Activated T-cell treated with anti-CD3 and anti-CD28 coated beads for 48 hours (primary cell): Measurements from ENCODE around the gene SERINC2.
A peak's percentile ranks its signal among the peaks of the same experiment; 100 is the strongest.
"Not testable (repeated sequence)": the region's sequence is repeated elsewhere in the genome, so short reads cannot be mapped to it uniquely, and the experiment has no call there.

Experiments
- DNase-seq: peaks from one replicate; pipeline ENCODE4 v3.0.0-alpha.2; 2020; ENCODE audit warnings: low read depth

The SERINC2 gene

DNA sequence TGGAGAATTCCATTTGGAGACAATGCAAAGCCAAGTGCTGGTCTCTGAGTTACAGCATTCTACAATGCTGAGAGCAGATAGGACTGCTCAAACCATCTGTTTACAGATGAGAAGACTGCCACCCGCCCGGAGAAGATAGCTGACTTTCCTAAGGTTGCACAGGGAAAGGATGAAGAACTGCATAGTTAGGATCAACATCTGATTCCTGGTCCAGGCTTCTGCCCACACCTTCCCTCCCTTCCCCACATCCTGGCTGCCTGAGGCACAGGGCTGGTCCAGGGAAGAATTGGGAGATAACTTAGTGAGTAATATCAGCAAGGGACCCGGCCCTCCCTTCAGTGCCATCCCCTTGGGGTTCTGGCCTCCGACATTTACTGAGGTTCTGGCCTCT, 2.0 kb downstream of the SERINC2 start:
- no peak for DNase-seq

DNA sequence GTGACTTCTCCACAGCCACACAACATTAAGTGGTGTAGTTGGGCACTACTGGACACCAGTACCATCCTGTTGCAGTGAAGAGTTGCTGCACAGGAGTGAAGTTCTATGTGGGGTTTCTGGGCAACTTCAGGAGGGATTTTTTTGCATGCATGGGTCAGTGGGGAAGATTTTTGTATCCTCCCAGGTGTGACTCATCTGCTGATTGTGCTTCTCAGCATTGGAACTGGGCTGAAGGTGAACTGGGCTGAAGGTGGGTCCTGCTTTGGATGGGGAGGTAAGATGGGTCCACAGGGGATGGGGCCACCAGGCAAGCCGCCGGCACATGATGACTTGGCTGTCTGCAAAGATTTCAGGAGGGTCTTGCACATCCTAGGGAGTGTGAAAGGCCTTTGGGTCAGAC, 2.6 kb downstream of the SERINC2 start:
- DNase-seq: no peak

DNA sequence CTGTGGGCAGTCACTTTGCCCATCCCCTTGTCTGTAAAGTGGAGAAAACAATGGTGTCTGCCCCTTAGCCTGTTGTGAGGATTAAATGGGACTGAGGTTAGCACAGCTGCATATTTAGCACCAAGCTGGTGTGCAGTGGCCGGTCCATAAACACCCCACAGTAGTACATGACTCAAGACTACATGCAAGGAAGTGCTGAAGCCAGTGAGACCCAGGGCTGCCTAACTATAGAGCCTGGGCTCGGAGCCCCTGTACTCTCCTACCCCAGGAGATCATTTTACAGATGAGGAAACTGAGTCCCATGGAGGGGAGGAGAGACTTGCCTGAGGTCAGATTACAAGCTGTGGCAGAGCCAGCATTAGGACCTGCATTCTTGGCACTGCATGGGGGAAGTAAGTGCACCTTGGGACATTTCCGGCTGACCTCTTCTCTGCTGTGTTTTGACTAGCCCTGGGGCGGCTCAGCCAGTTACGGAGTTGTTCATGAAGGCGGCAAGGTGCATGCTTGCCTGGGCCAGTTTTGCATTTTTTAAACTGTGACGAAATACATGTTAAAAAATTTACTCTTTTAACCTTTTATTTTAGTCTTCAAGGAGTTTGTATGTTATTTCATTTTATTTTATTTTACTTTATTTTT, 3.2 kb downstream of the SERINC2 start:
- DNase-seq: no peak

DNA sequence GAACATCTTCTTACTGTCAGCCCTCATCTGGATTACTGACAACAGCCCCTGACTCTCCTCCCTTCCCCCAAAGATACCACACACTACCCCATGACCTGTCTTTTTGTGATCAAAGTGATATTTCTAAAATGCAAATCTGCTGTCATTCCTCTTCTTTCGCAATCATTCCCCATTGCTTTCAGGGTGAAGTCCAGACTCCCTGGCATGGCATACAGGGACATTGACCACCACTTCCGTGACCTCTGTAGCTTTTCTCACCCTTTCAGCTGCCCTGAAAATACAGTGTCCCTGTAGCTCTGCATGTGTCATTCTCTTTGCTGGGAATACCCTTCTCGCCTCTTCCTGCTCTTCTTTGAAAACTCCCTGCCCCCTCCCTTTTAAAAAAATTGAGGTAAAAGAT, 4.1 kb downstream of the SERINC2 start:
- no peak for DNase-seq

DNA sequence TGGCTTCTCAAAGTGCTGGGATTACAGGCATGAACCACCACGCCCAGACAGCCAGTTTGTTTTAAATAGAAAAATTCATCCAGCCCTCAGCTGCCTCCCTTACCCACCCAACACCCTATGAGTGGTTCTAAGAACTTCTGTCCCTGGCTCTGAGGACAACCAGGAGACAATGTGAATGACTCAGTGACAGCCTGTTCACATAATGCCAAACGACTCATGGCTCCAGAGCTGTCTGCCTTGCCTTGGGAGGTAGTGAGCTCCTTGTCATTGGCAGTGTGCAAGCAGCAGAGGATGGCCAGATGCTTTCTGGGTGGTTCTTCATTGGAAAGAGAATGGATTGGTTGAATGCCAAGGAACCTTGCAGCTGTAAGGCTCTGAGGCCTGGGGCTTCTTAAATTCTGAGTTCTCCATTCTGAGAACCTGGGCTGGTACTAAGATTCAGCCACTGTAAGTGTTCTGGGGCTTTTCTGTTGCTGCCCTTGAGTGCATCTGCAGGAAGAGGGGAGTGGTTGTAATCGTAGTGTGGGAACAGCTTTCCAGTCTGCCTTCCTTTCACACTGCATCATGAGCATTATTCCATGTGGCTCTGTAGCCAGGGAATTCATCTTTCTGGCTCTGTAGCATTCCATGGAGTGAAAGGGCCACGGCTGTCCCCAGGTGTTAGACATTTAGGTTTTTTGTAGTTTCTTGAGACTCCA, 5.8 kb downstream of the SERINC2 start:
- DNase-seq: no peak

DNA sequence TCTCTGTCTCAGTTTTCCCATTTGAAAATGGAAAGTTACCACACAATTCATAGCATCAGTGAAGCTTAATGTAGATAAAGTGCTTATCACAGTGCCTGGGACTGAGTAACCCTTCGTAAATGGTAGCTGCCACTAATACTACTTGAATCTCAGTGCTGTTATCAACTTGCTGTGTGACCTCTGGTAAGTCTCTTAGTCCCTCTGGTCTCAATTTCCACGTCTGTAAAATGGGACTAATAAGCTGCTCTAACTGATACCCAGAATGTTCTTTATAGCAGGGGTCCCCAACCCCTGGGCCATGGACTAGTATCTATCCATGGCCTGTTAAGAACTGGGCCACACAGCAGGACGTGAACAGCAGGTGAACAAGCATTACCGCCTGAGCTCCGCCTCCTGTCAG, 7.7 kb downstream of the SERINC2 start:
- no peak for DNase-seq

DNA sequence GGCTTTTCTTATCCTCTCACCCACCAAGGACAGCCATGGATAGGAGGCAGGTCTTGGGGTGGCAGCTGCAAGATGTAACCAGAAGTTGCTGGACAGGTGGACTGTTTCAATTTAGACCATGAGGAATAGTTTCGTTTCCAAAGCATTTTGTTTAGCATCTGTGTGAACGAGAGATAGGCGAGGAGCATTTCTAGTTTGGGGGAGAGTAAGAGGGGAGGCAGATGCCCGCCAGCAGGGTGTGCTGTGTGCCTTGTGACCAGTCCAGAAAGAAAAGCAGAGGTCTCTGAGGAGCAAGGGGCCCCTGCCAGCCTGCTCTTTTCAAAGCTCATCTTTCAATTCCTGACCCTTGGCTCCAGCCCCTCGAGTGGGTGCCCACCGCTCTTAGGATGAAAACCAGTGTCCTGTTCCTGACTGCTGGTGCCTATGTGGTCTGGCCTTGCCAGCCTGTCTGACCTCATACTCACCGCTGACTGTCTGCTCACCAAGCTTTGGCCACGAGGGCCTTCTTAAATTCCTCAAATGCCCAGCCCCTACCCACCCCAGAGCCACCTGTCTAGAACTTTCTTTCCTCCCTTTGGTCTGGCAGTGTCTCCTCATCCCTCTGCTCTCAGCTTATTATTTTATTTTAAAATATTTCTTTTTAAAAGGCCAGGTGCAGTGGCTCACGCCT, 8.5 kb downstream of the SERINC2 start:
- DNase-seq: no peak

DNA sequence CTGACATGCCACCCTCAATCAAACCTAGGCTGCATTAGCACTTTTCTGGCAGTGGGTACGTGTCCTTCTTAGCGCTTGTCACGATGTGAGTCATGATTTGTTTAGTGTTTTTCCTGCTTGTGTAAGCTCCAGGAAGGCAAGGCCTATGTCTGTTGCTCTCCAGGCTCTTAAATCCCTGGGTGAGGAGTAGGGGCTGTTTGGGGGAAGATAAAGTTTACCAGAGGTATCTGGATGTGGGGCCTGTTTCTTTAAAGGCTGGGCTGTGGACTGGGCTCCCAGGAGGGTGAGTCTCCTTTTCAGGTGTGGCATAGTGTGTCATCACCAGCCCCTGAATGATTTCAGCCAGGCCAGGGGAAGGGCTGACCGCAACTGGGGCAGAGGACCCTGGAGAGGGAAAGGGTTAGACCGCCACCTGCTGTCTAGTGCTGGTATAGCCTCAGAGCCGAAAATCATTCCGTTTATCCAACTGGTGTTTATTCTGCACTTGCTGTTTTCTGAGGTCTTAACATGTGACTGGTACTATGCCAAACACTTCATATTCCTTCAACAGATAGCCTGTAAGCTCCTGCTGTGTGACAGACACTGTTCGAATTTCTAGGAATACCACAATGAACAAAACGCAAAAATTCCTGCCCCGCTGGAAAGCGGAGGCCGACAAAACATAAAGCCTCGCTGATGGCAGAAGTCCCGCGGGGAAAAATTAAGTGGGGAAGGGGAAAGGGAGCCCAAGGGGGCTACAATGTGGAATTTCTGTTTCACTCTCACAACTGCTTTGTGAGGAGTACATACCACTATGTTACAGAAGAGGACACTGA, 9.7 kb downstream of the SERINC2 start:
- peak; percentile 71 for DNase-seq

DNA sequence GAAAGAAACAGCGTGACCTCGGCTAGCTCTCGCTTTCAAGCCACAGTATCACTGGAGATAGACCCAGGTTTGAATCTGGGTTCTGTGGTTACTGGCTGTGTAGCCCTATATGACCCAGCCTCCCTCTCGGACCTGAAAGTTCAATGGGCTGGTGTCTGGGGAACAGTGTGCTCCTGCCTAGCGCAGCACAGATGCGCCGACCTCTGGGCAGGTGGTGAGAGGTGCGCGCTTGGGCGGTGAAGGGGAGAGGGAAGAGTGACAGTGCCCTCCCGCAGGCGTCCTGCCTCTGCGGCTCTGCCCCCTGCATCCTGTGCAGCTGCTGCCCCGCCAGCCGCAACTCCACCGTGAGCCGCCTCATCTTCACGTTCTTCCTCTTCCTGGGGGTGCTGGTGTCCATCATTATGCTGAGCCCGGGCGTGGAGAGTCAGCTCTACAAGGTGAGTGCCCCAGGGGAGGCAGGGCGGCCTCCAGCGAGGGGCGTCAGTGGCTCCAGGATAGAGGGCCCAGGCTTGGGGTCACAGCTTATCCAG, 10.5 kb downstream of the SERINC2 start:
- DNase-seq: no peak

DNA sequence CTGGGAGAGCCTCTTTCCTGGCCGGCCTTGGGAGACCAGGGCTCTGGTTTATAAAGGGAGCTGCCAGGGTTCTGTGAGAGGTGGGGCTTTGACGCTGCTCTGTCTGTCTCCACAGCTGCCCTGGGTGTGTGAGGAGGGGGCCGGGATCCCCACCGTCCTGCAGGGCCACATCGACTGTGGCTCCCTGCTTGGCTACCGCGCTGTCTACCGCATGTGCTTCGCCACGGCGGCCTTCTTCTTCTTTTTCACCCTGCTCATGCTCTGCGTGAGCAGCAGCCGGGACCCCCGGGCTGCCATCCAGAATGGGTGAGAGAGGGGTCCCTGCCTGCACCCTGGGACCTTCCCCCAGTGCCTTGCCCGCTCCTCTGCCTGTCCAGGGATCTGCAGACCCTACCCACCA, 11.6 kb downstream of the SERINC2 start:
- DNase-seq: no peak

DNA sequence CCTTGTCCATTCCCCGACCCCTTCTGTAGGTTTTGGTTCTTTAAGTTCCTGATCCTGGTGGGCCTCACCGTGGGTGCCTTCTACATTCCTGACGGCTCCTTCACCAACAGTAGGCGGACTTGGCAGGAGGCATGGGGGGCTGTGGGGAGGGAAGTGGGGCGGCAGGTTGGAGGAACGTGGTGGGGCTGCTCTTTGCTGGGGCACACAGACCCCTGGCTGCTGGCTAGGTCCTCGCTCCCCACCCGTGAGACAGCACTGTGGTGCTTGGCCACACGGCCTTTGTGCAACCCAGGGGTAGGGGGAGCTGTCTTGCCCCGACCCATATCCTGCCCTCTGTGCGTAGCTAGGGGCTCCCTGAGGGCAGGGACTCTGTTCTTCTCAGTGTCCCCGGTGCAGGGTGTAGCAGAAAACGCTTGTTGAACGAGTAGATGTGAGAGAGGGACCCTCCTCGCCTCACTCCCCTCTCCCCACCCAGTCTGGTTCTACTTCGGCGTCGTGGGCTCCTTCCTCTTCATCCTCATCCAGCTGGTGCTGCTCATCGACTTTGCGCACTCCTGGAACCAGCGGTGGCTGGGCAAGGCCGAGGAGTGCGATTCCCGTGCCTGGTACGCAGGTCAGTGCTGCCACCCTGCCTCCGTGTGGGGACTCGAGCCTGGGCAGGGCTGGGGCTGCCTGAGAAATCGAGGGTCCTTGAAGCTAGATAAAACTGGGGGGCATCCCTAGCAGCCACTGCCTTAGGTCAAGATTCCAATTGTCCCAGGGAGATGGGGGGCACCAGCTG, 12.5 kb downstream of the SERINC2 start:
- DNase-seq: no peak

DNA sequence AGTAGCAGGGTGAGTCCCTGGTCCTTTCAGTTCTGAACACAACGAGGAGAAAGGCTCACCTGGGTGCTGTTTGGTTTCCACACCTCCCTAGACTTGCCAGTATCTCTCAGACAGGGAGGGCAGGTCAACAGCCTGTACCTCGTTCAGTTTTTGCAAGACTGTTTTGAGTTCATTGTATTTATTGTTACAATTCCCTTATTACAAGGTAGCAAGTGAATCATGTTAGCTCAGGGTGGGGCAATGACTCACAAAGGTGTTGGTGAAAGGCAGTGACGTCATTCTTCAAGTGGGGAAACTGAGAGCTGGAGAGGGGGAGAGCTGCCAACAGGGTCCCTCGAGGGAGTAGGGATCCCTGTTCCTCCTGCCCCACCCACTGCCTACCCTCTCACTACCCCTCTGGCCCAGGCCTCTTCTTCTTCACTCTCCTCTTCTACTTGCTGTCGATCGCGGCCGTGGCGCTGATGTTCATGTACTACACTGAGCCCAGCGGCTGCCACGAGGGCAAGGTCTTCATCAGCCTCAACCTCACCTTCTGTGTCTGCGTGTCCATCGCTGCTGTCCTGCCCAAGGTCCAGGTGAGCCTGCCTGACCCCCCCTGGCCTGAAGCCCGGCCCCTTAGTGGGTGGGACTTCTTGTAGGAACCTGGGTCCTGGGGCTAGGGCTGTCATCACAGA, 13.4 kb downstream of the SERINC2 start:
- DNase-seq: no peak

DNA sequence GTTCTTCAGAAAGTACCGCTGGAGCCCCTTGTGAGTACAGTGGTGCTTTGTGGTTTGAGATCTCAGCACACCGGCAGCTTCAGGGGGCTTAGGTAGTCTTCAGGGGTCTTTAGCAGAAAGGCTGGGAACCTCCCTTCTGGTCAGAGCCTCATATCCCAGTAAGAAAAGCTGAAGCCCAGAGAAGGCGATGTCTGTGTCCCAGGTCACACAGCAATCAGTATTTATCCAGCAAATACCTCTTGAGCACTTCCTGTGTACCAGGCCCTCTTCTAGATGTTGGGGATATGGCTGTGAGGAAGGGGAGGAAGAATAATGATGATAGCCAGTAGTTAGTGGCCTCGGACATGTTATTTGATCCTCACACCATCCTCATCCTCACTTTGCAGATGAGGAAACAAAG, 14.3 kb downstream of the SERINC2 start:
- DNase-seq: no peak

DNA sequence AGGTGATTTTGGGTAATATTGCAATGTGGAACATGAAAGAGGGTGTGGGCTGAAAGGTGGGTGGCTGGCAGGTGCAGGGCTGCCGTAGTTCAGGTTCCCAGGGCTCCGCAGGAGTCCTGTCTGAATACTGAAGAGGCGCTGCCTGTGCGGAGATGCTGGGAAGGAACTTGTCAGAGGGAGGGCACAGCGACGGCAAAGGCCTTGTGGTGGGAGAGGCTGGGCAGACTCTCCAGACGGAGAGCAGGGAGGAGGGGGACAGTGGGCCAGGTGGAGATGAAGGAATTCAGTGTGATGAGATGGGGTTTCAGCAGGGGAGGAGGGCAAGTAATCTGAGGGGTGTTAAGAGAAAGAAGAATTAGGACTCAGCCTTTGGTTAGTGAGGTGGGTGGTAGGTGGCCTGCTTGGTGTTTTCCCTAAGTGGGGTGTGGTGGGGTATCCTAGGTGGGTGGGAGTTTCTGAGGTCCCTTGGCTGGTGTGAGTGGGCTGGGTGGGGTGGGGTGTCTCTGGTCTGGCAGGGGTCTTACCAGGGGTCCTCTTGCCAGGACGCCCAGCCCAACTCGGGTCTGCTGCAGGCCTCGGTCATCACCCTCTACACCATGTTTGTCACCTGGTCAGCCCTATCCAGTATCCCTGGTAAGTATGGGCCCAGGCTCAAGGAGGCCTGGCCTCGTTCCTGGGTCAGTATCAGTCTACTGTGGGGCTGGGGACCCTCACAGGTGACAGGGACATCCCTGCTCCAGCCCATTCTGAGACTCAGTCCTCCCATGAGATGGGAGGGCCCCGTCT, 15.6 kb downstream of the SERINC2 start:
- no peak for DNase-seq

DNA sequence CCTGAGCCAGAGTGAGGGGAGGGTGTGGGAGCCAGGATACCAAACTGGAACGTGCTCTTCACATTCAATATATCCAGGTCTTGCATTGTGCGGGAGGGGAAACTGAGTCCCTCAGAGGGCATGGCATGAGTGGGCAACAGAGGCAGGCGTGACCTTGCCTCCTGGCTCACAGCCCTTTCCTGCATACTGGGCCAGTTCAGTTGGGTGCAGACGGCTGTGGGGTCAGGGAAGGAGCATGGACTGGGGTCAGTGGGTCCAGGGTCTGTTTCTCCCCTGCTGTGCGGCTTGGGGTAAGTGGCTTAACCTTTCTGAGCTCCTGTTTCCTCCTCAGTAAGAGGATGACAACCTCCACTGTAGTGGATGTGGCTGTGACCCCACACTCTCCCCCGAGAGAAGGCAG, 16.6 kb downstream of the SERINC2 start:
- DNase-seq: no peak

DNA sequence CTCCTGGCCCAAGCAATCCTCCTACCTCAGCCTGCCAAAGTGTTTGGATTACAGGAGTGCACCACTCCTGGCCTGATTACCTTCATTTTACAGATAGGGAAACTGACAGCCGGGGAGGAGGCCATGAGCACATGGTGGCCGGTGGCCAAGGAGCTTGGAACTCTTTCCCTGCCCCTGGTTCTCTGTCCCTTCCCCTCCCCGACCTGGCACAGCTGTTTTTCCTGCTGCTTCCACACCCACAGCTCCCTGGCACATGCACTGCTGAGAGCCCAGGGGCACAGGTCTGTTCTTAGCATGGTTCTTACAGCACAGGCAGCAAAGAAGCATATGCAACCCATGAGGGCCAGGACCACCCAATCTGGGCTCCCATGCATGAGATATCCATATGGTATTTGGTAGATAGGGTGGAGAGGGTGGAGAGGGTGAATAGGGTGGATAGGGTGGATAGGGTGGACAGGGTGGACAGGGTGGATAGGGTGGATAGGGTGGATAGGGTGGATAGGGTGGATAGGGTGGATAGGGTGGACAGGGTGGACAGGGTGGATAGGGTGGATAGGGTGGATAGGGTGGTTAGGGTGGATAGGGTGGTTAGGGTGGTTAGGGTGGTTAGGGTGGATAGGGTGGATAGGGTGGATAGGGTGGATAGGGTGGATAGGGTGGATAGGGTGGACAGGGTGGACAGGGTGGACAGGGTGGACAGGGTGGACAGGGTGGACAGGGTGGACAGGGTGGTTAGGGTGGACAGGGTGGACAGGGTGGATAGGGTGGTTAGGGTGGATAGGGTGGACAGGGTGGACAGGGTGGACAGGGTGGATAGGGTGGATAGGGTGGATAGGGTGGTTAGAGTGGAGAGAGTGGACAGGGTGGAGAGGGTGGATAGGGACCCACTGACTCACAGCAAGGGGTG, 18.6 kb downstream of the SERINC2 start:
- not testable (repeated sequence) for DNase-seq

DNA sequence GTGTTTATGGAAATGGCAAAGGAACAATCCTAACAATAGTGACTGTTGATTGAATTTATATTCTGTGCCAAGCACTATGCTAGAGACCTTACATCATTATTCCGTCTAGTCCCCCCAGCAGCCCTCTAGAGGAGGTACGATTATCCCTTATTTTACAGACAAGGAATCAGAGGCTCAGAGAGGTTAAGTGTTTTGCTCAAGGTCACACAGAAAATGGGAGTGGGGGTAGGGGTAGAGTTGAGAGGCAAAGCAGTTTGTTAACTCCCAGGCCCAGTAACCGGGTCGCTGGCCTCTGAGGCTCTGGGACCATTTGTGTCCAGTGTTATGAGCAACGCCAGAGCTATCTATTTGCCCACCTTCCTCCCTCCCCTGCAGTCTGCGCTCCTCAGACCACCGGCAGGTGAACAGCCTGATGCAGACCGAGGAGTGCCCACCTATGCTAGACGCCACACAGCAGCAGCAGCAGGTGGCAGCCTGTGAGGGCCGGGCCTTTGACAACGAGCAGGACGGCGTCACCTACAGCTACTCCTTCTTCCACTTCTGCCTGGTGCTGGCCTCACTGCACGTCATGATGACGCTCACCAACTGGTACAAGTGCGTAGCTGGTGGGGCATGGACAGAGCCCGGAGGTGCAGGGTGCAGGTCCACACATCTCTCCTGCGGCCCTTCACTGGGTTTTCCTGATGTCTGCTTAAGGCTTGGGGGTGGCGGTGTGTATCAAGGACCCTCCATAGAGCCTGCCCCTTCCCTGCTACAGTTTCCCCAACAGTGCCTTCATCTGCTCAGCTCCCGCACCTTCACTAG, 19.8 kb downstream of the SERINC2 start:
- DNase-seq: no peak

DNA sequence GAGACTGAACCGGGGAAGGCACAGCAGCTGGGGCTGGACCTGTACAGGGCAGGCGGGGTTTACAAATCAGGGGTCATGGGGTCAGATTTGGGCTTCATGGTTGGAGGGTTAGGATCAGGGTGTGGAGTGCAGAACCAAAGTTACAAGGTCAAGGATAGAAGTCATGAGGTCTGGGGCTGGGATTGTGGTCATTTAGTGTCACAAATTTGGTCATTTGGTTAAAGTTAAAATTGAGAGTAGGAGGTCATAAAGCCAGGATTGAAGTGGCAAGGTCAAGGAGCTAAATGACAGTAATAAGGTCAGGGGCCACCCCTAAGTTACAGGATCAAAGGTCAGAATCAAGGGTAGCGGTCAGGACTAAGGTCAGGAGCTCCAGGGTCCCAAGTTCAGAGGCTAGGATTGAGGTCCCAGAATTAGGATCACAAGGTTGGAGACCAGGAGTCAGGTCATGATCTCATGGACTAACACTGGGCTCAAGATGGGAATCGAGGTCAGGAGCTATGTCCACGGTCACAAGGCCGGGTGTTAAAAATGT, 20.4 kb downstream of the SERINC2 start:
- DNase-seq: no peak
